Fibroblast of pulmonary artery (primary cell): Measurements from ENCODE around the gene GNAO1.

Source experiments
- DNase-seq: peaks from one replicate; pipeline ENCODE4 v3.0.0-alpha.2; 2010; ENCODE audit warnings: low read depth
- H3K4me3 ChIP-seq: replicated peaks from 2 replicates; pipeline ENCODE4 v1.5.1; 2011; ENCODE audit warnings: low read depth, mild to moderate bottlenecking, control low read depth, low read length, moderate library complexity
- TF ChIP-seq, protein P1 (sequence below): IDR thresholded peaks from 2 replicates; pipeline ENCODE4 v1.5.1; 2011; ENCODE audit warnings: mild to moderate bottlenecking, control low read depth, low read length, inconsistent platforms; ENCODE audit errors: missing control alignments

GNAO1 gene

DNA sequence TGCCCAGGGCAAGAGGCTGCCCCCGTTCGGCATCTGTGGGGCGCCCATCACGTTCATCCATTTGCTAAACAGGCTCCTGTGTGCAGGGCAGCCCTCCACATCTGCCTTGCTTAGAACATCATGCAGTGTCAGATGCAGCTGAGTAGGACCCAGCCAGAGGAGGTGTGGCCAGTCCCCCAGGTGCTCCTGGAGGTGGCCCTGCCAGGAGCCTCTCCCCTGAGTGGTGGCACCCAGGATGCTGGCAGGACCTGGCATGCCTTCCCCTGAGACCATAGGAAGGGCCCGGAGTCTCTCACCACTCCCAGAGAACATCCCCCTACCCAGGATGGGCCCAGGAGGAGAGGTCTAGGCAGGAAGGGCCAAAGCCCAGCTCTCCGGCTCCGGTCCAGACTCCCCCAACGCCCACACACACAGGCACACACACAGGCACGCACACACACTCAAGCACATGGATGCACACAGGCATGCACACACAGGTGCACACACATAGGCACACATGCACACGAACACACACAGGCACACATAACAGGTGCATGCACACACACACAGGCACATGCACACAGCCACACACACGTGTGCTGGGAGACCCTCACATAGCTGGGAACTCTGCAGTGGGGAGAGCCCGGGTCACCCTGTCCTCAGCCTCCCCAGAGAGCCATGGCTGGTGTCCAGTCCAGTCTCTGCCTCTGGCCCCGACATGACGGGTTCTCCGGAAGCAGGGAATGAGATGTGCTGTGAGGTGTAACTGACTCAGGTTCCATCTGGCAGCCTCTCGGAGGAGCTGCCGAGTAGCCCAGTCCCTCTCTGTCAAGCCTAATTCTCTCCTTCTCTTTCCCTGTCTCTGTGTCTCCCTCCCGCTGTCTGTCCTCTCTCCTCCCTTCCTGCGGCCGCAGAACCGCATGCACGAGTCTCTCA, 159.5 kb downstream of the GNAO1 start:
- TF ChIP-seq, protein P1, sequence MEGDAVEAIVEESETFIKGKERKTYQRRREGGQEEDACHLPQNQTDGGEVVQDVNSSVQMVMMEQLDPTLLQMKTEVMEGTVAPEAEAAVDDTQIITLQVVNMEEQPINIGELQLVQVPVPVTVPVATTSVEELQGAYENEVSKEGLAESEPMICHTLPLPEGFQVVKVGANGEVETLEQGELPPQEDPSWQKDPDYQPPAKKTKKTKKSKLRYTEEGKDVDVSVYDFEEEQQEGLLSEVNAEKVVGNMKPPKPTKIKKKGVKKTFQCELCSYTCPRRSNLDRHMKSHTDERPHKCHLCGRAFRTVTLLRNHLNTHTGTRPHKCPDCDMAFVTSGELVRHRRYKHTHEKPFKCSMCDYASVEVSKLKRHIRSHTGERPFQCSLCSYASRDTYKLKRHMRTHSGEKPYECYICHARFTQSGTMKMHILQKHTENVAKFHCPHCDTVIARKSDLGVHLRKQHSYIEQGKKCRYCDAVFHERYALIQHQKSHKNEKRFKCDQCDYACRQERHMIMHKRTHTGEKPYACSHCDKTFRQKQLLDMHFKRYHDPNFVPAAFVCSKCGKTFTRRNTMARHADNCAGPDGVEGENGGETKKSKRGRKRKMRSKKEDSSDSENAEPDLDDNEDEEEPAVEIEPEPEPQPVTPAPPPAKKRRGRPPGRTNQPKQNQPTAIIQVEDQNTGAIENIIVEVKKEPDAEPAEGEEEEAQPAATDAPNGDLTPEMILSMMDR, result no peak
- no peak for DNase-seq
- no peak overlapping the region for H3K4me3 ChIP-seq

DNA sequence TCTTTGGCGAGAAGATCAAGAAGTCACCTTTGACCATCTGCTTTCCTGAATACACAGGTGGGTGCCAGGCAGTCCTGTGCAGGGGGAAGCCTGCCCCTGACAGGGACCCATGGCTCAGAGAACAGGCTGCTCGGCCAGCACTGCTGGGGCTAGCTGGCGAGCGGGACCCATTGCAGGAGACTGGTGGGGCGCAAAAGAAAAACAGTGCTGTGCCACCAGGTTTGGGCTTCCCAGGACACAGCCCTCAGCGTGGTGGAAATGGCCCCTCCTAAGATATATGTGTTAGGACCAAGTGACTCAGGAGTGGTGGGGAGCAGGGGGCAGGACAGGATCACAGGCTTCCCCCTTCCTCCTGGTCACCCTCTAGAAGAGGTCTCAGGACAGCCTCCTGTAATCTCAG, 160.2 kb downstream of the GNAO1 start:
- TF ChIP-seq, protein P1, result no peak
- H3K4me3 ChIP-seq, result no peak overlapping the region
- no peak for DNase-seq

DNA sequence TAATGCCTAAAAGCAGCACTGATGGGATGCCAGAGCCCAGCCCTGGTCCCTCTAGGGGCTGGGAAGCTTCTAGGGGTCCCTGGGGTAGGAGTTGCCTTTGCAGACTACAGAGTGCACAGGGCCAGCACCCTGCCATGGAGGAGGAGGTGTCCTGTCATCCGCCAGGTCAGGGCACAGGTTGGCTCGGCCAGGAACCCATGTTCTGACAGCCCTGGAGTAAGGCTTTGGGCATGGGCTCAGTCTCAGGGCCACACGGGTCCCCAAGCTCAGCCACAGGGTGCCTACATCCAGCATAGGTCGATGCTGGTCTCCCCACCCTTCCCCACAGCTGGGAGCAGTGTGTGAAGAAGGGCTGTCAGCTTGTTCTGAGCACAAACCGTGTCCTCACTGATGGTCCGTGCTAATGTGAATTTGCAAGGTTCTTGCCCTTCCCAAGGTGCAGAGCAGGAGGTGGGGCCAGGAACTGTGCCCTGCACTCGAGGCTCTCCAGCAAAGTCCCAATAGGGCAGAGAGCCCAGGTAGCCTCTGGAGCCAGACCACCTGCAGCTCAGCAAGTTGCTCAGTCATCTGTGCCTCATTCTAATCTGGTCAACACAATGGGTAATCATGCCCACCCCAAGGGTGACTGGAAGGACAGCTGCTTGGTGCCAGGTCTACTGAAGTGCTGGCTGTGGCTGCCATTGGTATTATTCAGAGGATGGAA, 161.2 kb downstream of the GNAO1 start:
- TF ChIP-seq, protein P1, result no peak
- H3K4me3 ChIP-seq, result no peak overlapping the region
- no peak for DNase-seq

DNA sequence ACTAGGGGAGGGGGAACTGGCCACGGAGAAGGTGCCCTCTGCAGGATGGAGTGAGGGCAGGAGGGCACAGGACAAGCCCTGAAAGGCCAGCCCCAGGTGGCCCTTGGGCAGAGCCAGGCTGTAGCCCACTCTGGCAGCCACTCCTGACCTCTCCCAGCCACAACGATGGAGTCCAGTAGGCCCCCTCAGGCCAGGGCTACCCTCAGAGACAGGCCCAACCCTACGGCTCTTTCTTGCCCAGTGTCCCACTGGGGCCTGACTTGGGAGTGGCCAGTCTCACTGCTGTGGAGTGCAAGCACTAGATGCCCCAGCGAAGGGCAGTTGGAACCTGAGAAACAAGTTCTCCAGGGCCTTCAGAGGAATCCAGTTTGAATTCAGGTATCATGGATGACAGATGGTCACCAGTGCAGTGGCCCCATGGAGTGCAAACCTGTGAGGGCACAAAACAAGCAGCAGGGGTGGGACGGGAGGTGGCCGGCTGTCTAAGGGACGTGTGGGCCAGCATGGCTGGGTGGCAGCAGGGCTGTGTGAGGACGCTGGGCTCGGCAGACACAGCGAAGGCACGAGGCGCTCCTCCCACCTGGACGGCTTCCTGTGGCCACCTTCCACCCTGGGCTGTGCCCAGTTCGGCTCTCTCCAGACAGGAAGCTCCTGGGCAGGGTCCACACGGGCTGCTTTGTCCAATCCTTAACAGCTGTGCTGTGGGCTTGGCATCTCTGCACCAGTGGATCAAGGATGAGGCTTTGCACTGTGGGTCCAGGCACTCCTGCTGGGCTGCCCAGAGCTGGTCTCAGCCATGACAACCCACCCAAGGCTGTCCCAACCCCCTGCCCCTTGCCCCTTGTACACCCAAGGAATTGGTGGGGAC, 162.0 kb downstream of the GNAO1 start:
- H3K4me3 ChIP-seq, result no peak overlapping the region
- DNase-seq, result no peak
- TF ChIP-seq, protein P1, result no peak

DNA sequence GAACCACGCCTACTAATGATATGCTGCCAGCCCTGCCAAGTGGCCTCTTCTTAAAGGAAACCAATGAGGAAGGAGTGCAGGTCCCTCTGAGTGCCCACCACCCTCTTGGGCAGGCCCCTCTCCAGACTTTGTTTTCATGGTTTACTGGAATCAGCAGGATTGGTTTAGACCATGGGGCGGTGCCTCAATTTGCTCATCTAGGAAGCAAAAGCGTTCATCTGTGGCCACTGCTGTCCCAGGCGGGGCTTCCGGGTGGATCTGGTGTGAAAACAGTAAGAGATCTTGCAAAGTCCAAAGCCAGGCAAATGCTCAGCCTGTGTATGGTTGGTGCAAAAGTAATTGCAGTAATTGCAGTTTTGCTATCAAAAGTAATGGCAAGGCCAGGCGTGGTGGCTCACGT, 162.7 kb downstream of the GNAO1 start:
- TF ChIP-seq, protein P1, result no peak
- no peak overlapping the region for H3K4me3 ChIP-seq
- no peak for DNase-seq

DNA sequence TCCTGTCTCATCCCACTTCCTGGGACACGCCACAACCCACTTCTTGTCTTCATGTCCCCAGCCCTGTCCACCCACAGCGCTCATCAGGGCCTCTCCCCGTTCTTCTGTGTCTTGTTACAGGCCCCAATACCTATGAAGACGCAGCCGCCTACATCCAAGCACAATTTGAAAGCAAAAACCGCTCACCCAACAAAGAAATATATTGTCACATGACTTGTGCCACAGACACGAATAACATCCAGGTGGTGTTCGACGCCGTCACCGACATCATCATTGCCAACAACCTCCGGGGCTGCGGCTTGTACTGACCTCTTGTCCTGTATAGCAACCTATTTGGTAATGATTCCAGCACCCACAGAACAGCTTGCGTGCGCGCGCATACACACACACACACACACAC, 163.5 kb downstream of the GNAO1 start:
- DNase-seq, result no peak
- TF ChIP-seq, protein P1, result no peak
- no peak overlapping the region for H3K4me3 ChIP-seq
